Fibroblast of pulmonary artery (primary cell): ENCODE data around the gene CECR2.

ENCODE experiments used
- DNase-seq: peaks from one replicate; pipeline ENCODE4 v3.0.0-alpha.2; 2010; ENCODE audit warnings: low read depth
- H3K4me3 ChIP-seq: replicated peaks from 2 replicates; pipeline ENCODE4 v1.5.1; 2011; ENCODE audit warnings: low read depth, mild to moderate bottlenecking, control low read depth, low read length, moderate library complexity
- CTCF ChIP-seq: IDR thresholded peaks from 2 replicates; pipeline ENCODE4 v1.5.1; 2011; ENCODE audit warnings: mild to moderate bottlenecking, control low read depth, low read length, inconsistent platforms; ENCODE audit errors: missing control alignments

CECR2 gene

GRCh38 chr22:17381192-17381913, 12.1 kb downstream of the CECR2 start:
- no peak overlapping the region for H3K4me3 ChIP-seq
- no peak for DNase-seq
- no peak for TF ChIP-seq CTCF

- no peak for TF ChIP-seq CTCF
- no peak for DNase-seq
- no peak overlapping the region for H3K4me3 ChIP-seq
Measured at GRCh38 chr22:17384612-17385330, 15.5 kb downstream of the CECR2 start.

GRCh38 chr22:17387356-17387755, 18.1 kb downstream of the CECR2 start:
- no peak for DNase-seq
- H3K4me3 ChIP-seq = no peak overlapping the region

GRCh38 chr22:17388235-17388634, 19.0 kb downstream of the CECR2 start:
- no peak for TF ChIP-seq CTCF

More at GRCh38 chr22:17387356-17387755, 18.1 kb downstream of the CECR2 start:
- TF ChIP-seq CTCF = no peak

GRCh38 chr22:17390087-17390486, 20.8 kb downstream of the CECR2 start:
- H3K4me3 ChIP-seq = no peak overlapping the region
- no peak for DNase-seq
- no peak for TF ChIP-seq CTCF

More at GRCh38 chr22:17388235-17388634, 19.0 kb downstream of the CECR2 start:
- no peak overlapping the region for H3K4me3 ChIP-seq
- no peak for DNase-seq

- no peak for TF ChIP-seq CTCF
- DNase-seq = no peak
- H3K4me3 ChIP-seq = no peak overlapping the region
Measured at GRCh38 chr22:17396516-17396915, 27.3 kb downstream of the CECR2 start.
